ENCODE data around the gene CD83. TPM values are rescaled to one million over a fixed set of nuclear protein-coding genes. Genes with fewer than 3 reads are reported as not detected.

CD83 gene
- total RNA-seq, 2 experiments from 2014 or later, result 15.0 to 26.2 TPM

DNA sequence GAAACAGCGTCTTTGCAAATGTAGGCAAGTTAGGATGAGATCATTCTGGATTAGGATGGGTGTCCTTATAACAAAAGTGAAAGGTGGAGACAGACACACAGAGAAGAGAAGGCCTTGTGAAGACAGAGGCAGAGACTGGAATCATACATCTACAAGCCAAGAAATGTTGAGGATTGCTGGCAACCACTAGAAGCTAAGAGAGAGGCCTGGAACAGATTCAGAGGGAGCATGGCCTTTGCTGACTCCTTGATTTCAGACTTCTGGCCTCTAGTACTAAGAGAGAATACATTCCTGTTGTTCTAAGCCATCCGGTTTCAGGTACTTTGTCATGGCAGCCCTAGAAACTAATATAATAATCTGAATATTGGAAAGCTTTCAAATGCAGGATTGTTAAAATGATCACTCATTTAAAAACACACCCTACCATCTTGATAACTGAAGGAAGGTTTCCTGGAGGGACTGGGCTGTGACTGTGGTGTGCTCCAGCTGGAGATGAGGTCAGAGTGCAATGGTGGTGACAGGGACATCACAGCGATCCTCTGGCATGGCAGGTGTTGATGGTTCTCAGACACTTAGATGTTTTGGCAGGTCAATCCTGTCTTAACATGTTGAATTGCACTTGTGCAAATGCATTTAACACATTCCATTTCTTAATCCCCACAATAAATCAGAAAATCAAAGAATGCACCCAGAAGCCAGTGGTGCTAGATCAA, 25.1 kb downstream of the CD83 start:
- Histone ChIP-seq H2AFZ (ENCODE audit: low read length) (no peak overlapping the region), H4K20me1 (ENCODE audit: insufficient read depth, low read length) (no peaks in the 10 kb centered on the region), H3K36me3 (ENCODE audit: insufficient read depth, low read length) (no peaks in the 10 kb centered on the region), H3K4me3 (ENCODE audit: low read depth, low read length, poor library complexity, severe bottlenecking) (no peak overlapping the region), H3K27ac (ENCODE audit: low read depth, low read length, poor library complexity, severe bottlenecking) (no peak overlapping the region), H3K9me2 (ENCODE audit: insufficient read depth, low read length) (no peaks in the 10 kb centered on the region), H3K4me1 (ENCODE audit: insufficient read depth, low read length, poor library complexity, severe bottlenecking) (no peaks in the 10 kb centered on the region), H3K79me2 (ENCODE audit: insufficient read depth, low read depth, low read length) (no peaks in the 10 kb centered on the region), H3K4me2 (ENCODE audit: low read length) (no peak overlapping the region), H3K9me3 (ENCODE audit: low read length) (no peaks in the 10 kb centered on the region)
- intact Hi-C loops (cut with micrococcal nuclease; ENCODE audit: unreplicated experiment), result no loop called here
- TF ChIP-seq EZH2phosphoT487 (IDR thresholded peaks at IDR 0.05; ENCODE audit: borderline replicate concordance, low read depth, low read length), result no peak
- TF ChIP-seq, protein P1, sequence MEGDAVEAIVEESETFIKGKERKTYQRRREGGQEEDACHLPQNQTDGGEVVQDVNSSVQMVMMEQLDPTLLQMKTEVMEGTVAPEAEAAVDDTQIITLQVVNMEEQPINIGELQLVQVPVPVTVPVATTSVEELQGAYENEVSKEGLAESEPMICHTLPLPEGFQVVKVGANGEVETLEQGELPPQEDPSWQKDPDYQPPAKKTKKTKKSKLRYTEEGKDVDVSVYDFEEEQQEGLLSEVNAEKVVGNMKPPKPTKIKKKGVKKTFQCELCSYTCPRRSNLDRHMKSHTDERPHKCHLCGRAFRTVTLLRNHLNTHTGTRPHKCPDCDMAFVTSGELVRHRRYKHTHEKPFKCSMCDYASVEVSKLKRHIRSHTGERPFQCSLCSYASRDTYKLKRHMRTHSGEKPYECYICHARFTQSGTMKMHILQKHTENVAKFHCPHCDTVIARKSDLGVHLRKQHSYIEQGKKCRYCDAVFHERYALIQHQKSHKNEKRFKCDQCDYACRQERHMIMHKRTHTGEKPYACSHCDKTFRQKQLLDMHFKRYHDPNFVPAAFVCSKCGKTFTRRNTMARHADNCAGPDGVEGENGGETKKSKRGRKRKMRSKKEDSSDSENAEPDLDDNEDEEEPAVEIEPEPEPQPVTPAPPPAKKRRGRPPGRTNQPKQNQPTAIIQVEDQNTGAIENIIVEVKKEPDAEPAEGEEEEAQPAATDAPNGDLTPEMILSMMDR (conservative IDR thresholded peaks at IDR 0.05; ENCODE audit: low read length), result no peak
- CTCF ChIA-PET (ENCODE audit: unreplicated experiment), result no interaction called here
- no TSS peak for BruUV-seq (replicated peaks)
- POLR2A ChIA-PET, result no interaction called here
- no peak for DNase-seq (ENCODE audit: low spot score)

DNA sequence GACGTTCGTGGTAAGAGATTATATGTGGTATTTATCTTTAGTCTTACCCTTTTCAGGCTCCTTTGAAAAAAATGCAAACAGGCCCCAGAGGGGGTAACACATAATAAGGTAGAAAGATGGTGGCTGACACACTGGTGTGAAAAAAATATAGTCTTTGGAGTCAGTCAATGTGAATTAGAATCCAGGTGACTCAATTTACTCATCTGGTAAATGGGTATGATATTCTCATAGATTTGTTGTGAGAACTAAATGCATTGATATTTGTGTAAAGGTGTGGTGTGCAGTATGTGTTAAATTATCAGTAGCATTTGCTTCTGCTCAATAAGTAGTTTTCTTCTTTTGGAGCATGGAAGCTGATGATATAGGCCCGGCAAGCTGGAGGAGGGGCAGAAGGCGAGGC, 25.7 kb downstream of the CD83 start:
- H4K20me1 ChIP-seq (ENCODE audit: insufficient read depth, low read length), result no peaks in the 10 kb centered on the region
- no peak for DNase-seq (ENCODE audit: low spot score)
- BruUV-seq (replicated peaks), result no TSS peak

More for the DNA sequence above, 25.7 kb downstream of the CD83 start:
- Histone ChIP-seq H3K4me1 (ENCODE audit: insufficient read depth, low read length, poor library complexity, severe bottlenecking) (no peaks in the 10 kb centered on the region), H3K4me3 (ENCODE audit: low read depth, low read length, poor library complexity, severe bottlenecking) (no peak overlapping the region), H3K79me2 (ENCODE audit: insufficient read depth, low read depth, low read length) (no peaks in the 10 kb centered on the region), H3K27ac (ENCODE audit: low read depth, low read length, poor library complexity, severe bottlenecking) (no peak overlapping the region), H3K9me3 (ENCODE audit: low read length) (no peaks in the 10 kb centered on the region), H3K4me2 (ENCODE audit: low read length) (no peak overlapping the region), H3K36me3 (ENCODE audit: insufficient read depth, low read length) (no peaks in the 10 kb centered on the region), H3K9me2 (ENCODE audit: insufficient read depth, low read length) (no peaks in the 10 kb centered on the region), H2AFZ (ENCODE audit: low read length) (no peak overlapping the region)
- POLR2A ChIA-PET, result no interaction called here
- no peak for TF ChIP-seq EZH2phosphoT487 (IDR thresholded peaks at IDR 0.05; ENCODE audit: borderline replicate concordance, low read depth, low read length)
- TF ChIP-seq, protein P1 (conservative IDR thresholded peaks at IDR 0.05; ENCODE audit: low read length), result no peak
- intact Hi-C loops (cut with micrococcal nuclease; ENCODE audit: unreplicated experiment), result no loop called here
- CTCF ChIA-PET (ENCODE audit: unreplicated experiment), result no interaction called here

Data from OCI-LY7 (cell line).